ENCODE measurements around the gene IRX4.

The IRX4 gene

GRCh38 chr5:1890296-1890695 is 7.6 kb upstream of the IRX4 start:
- DNase-seq = no peak

- no peak for DNase-seq
These were observed 6.8 kb upstream of the IRX4 start for GRCh38 chr5:1889321-1890065.

DNA sequence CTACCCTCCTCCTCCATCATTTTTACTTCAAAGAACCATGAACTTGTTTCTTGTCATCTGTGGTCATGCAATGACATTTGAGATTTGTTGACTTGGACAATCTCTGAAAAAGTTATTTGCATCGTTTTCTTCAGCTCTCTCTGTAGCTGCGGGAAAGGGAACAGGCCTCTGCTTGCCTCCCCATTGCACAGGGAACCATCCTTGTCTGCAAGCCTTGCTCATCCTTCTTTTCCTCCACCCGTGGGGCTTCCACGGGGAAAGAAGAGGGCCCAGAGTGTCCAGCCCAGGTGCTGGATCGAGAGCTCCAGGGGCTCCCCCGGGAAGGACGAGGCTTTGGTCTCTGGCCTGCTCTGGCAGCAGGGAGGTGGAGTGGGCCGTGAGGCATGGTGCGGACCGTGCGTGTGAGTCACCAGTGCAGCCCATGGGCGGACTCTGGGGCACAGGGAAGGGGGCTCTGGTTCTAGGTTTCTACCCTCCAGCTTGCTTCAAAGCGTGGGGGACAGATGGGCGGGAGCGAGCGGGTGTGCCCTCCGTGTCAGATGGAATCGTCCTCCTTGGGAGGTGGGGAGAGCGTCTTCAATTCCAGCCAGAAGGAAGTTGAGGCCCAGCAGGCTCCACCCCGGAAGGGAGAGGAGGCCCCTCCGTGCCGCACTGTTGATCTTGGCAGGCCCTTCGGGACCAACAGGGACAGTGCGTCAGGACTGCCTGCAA is 6.0 kb upstream of the IRX4 start:
- DNase-seq = no peak

- no peak for DNase-seq
These were observed 5.0 kb upstream of the IRX4 start for GRCh38 chr5:1887588-1888360.

- DNase-seq = no peak
These were observed 4.3 kb upstream of the IRX4 start for GRCh38 chr5:1886846-1887587.

DNA sequence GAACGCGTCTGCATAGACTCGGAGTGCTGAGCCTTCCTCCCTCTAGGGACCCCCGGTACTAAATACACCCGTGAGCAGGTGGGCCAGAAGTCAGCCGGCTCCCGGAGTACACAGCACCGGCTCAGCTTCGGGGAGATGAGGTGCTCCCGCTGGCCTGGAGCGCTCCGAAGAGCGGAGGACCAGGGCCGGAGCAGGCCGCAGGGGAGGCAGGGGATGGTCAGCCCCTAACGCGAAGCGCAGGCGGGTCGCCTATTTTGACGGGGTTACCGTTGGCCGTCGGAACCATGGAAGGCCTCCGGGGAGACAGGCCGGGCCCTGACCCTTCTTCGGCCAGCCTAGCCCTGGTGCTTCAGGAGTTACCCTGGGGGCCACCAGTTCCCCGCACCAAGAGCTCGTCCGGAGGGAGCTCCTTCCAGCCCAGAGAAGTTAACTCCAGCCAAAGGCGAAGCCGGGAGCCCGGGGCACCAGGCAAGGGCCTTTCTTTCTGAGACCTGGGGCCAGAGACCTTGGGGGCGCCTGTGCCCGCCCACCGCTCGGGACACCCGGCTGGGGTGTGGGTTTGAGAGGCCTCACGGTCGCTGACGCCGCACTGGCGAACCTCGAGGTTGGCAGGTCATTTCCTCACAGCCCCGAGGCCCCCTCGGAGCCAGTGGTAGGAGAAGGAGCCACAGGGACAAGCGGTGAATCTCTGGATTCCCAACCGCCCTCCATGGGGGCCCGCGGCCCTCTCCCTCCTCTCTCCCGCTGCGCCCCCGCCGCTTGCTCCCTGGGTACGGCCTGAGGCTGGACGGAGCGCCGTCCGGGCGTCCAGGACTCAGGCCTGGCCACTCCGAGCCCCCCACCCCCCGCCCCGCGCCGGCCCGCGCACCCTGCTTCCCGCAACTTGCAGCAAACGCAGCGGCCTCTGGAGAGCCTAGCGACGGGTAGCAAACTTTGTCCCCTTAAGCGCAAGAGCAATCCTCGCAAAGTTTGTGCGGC is 3.4 kb upstream of the IRX4 start:
- no peak for DNase-seq

GRCh38 chr5:1885404-1885755 is 2.7 kb upstream of the IRX4 start:
- DNase-seq = no peak

- no peak for DNase-seq
These were observed 2.1 kb upstream of the IRX4 start for GRCh38 chr5:1884678-1885403.

DNA sequence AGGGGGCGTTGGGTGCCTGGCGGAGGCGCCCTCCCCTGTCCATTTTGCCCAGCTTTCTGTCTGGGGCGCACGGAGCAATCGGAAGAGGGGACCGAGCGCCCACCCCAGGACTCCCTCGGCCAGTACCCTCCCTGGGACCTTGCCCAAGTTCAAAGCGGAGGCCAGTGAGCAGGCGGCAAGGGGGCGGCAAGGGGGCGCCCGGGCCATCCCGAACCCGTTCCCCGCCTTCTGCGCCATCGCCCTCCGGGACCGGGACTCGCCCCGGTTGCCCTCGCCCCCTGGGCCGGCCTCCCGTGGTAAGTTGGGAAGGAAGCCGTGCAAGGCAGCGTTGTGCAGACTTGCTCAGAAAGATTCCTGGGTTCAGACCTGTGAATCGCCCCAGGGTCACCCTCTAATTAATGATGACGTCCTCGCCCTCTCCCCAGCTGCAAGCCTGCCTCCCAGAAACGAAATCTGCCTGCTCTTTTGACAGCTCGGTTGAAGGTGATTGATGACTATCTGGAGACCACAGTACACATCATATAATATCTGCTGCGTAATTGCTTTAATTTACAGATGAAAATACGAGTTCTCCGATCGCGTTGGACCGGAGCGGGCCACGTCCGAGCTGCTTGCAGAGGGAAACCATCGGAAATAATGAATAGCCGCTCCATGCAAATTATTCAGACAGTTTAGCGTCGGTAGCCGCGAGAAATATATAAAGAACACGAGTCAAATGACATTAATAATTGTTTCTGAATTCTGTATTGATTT is 1.4 kb upstream of the IRX4 start:
- DNase-seq = no peak

DNA sequence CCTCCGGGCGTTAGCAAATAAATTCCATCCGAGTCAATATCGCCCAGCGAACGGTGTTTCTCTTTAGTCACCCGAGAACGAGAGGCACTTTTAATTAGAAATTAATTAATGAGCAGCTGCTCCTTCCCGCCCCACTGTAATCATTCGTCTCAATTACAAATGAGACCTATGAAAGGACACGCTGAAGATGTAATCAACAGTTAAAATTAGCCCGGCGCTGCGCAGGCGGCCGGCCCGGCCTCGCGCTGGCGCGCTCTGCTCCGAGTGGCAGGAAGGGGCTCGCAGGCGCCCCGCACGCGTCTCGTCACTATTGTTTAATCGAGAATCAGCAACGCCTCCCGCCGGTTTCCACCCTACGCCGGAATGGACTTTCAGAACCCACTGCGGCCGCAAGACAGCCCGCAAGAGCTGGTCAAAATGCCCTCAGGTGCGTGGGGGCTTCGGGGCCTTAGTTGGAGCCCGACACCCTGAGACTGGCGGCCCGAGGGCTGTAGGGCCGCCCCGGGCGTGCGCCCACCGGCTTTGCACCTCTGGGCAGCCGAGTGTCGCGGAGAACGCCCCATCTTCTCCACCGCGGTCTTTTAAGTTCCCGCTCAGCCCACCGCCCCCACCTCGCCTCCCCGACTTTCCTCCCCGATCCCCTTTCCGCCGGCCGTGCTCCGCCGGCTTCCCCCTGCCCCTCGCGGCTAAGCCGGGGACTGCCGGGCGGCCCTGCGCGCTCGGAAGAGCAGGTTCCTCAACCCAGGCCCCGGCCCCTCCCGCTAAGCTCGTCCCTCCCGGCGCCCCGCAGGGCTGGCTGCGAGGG is 597 bp upstream of the IRX4 start:
- DNase-seq = no peak

DNA sequence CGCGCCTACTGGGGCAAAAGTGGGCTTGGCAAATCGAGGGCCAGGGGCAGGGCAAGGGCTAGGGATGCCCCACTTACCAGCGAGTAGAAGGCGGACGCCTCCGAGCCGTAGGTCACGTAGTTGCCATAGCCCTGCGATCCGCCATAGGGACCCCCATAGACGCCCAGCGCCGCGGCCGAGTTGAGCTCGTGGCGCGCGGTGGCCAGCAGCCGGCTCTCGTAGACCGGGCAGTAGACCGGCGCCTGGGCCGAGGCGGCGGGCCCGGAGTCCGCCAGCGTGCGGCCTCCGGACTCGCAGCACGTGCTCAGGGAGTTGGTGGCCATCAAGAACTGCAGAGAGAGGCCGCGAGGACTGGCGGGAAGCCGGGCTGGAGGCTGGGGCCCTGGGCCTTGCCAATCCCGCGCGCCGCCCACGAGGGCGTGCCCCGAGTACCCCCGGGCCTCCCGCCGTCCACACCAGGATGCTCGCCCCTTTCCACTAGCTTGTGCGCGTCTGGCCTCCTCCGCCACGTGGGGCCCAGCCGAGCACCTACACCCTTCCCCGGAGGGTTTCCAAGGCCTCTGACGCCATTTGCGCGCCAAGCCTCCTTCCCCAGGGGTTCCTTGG is 891 bp downstream of the IRX4 start:
- no peak for DNase-seq

DNA sequence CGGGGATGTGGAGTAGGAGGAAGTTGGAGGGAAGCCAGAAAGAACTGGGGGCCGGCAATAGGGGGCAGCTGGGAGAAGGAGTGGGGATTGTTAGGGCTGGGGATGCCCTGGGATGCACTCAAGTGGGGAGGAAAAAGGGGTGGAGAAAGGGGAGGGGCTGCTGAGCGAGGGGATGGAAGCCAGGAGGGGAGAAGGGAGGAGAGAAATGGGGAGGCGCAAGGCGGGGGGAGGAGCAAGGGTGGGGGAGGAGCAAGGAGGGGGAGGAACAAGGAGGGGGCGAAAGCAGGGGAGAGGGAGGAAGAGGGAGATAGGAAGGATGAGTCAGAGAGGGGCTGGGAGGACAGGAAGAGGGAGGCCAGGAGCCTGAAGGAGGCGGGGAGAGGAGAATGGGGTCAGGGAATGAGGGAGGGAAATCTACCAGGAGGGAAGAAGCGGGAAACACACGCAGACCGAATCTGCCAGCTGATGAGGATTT is 1.6 kb downstream of the IRX4 start:
- no peak for DNase-seq

- no peak for DNase-seq
These were observed 2.2 kb downstream of the IRX4 start for GRCh38 chr5:1880377-1881025.

DNA sequence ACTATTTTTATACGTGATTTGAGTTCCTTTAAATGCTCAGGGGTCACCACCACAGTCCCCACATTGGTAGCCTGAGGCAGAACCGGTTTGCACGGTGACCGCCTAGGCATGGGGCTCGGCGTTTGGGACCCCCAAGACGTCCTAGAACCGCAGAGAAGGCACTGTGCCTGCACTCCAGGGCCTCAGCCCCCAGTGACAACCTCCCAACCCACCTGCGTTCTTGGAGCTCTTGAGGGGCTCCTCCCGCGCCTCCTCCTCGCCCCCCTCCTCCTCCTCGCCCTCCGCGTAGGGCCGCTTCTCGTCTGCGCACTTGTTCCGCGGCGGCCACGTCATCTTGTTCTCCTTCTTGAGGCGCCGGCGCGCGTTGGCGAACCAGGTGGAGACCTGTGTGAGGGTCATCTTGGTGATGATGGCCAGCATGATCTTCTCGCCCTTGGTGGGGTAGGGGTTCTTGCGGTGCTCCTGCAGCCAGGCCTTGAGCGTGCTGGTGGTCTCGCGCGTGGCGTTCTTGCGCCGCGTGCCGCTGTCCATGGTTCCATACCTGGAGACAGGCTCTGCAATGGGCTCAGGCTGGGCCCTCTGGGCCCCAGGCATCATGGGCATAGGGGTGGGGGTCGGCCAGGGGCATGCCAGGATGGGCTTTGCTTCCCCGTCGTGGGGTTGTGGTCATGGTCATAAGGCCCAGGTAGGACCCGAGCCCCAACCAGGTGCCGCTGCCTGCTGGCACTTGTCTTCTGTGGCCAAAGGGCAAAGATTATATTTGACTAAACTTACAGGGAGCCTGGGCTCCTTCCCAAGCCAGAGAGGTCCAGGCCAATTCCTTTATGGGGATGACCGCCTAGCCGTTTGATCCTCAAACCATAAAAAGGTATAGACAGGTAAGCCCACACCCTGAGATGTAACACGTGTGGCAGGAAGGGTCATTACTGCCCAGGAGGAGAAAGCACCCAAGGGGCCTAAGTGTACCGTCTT is 3.1 kb downstream of the IRX4 start:
- DNase-seq = no peak

DNA sequence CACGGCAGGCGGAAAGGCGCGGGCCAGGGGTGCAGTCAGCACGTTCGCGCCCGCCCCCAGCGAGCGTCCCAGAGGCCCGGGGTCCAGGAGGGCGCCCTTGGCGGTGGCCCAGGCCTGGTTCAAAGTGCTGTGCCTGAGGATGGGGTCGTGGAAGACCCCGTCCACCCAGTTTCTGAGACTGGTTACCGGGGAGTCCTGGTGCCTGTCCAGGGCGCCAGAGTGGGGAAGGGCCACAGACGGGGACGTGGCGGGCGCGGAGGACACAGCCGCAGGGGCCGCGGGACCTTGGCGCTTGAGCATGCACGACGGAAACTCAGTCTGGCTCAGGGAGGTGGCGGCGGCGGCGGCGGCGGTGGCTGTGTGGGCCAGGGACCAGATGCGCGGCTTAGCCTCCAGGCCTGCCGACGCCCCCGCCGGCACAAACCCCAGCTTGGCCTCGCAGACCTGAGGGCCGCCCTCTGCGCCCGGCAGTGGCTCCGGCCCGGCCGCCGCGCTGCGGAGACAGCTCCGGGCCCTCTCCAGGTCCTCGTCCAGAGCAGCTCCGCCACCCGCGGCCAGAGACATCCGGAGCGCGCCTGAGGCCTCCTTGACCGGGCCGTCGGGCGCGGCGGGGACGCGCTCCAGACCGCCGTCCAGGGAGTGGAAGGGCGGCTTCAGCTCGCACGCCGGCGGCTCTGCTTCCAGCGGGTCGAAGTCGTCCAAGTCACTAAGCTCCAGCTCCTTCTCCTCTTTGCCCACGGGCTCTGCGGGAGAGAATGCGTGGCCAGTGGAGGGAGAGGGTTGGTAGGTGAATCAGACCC is 4.5 kb downstream of the IRX4 start:
- no peak for DNase-seq
